IMR-90 (cell line): ENCODE data around the gene CRIP1. TPM values are rescaled to one million over a fixed set of nuclear protein-coding genes. Genes with fewer than 3 reads are reported as not detected.

Experiments
- ATAC-seq: fragments of 200-7000 bp; cut with Tn5 transposase; 2 replicates; pipeline ENCODE4 v1.9.1; 2020; ENCODE audit warnings: low read depth, mild to moderate bottlenecking, moderate library complexity
- BruUV-seq: library from RNA; stranded (reverse); fragments of 400-500 nt; replicated peaks from 2 replicates; lab custom pipeline; 2021; lab: Mats Ljungman, UMichigan
- CTCF ChIA-PET: fragments of 300-600 bp; formaldehyde crosslinking; extraction: SDS; loops from one replicate; lab custom pipeline; 2021; ENCODE audit warnings: antibody characterized with exemption; lab: Yijun Ruan, JAX
- POLR2A ChIA-PET: fragments of 300-600 bp; sonication (Branson Sonifier 250); formaldehyde crosslinking; loops from one replicate; lab custom pipeline; 2022; ENCODE audit warnings: antibody characterized with exemption; ENCODE audit not compliant: unreplicated experiment; lab: Charles Lee
- DNase-seq: peaks from one replicate; pipeline ENCODE4 v3.0.0; 2013
- H2AFZ ChIP-seq: replicated peaks from 2 replicates; pipeline ENCODE3; 2013; ENCODE audit warnings: low read length, mild to moderate bottlenecking; ENCODE audit not compliant: poor library complexity
- H2AK5ac ChIP-seq: 2 replicates; pipeline ENCODE4 v1.6.1; 2013; ENCODE audit warnings: low read depth, low read length, inconsistent platforms
- H2AK9ac ChIP-seq: replicated peaks from 2 replicates; pipeline ENCODE3; 2013; ENCODE audit warnings: mild to moderate bottlenecking, low read depth, low read length, moderate library complexity; ENCODE audit not compliant: poor library complexity
- H2BK120ac ChIP-seq: 2 replicates; pipeline ENCODE4 v1.6.1; 2013; ENCODE audit warnings: low read depth, low read length, inconsistent platforms
- H2BK15ac ChIP-seq: 3 replicates; pipeline ENCODE4 v1.6.1; 2013; ENCODE audit warnings: low read depth, low read length, inconsistent platforms
- H2BK20ac ChIP-seq: 2 replicates; pipeline ENCODE4 v1.6.1; 2013; ENCODE audit warnings: low read depth, mild to moderate bottlenecking, inconsistent platforms, low read length, moderate library complexity
- H2BK5ac ChIP-seq: 2 replicates; pipeline ENCODE4 v1.6.1; 2013; ENCODE audit warnings: mild to moderate bottlenecking, low read depth, low read length, inconsistent platforms; ENCODE audit not compliant: poor library complexity, severe bottlenecking
- H3K14ac ChIP-seq: replicated peaks from 2 replicates; pipeline ENCODE4 v1.6.1; 2013; ENCODE audit warnings: low read depth, low read length, inconsistent platforms
- H3K18ac ChIP-seq: 2 replicates; pipeline ENCODE4 v1.6.1; 2013; ENCODE audit warnings: low read depth, low read length, control low read depth
- H3K23ac ChIP-seq: 2 replicates; pipeline ENCODE4 v1.6.1; 2013; ENCODE audit warnings: low read depth, low read length, inconsistent platforms
- H3K27ac ChIP-seq: 2 replicates; pipeline ENCODE4 v1.5.1; 2013; ENCODE audit warnings: mild to moderate bottlenecking, control low read depth, low read length; ENCODE audit not compliant: insufficient read depth
- H3K27me3 ChIP-seq: 2 replicates; pipeline ENCODE4 v1.6.1; 2013; ENCODE audit warnings: low read length; ENCODE audit not compliant: control insufficient read depth, insufficient read depth
- H3K36me3 ChIP-seq: 2 replicates; pipeline ENCODE4 v1.6.1; 2013; ENCODE audit warnings: low read length, mixed read lengths; ENCODE audit not compliant: control insufficient read depth, insufficient read depth
- H3K4ac ChIP-seq: 2 replicates; pipeline ENCODE4 v1.6.1; 2013; ENCODE audit warnings: low read depth, low read length, inconsistent platforms
- H3K4me1 ChIP-seq: 2 replicates; pipeline ENCODE4 v1.6.1; 2013; ENCODE audit warnings: low read length, mixed read lengths; ENCODE audit not compliant: control insufficient read depth, insufficient read depth
- H3K4me2 ChIP-seq: 2 replicates; pipeline ENCODE4 v1.6.1; 2013; ENCODE audit warnings: low read depth, mild to moderate bottlenecking, control low read depth, low read length, moderate library complexity
- H3K4me3 ChIP-seq: 2 replicates; pipeline ENCODE4 v1.5.1; 2013; ENCODE audit warnings: low read depth, mild to moderate bottlenecking, control low read depth, low read length, moderate library complexity; ENCODE audit not compliant: insufficient read depth
- H3K56ac ChIP-seq: 2 replicates; pipeline ENCODE4 v1.6.1; 2013; ENCODE audit warnings: low read length, inconsistent platforms; ENCODE audit not compliant: insufficient read depth; ENCODE audit errors: extremely low read depth
- H3K79me1 ChIP-seq, 2 experiments: 2 replicates each; pipeline ENCODE4 v1.6.1; 2013; ENCODE audit warnings: low read length in 2 of 2, inconsistent platforms in 1 of 2, low read depth in 1 of 2
- H3K9ac ChIP-seq: 2 replicates; pipeline ENCODE4 v1.6.1; 2013; ENCODE audit warnings: low read depth, low read length, control low read depth
- H3K9me1 ChIP-seq: 2 replicates; pipeline ENCODE4 v1.6.1; 2013; ENCODE audit warnings: low read length, inconsistent platforms; ENCODE audit not compliant: insufficient read depth
- H3K9me3 ChIP-seq: 2 replicates; pipeline ENCODE4 v1.6.1; 2013; ENCODE audit warnings: low read length; ENCODE audit not compliant: control insufficient read depth, insufficient read depth
- H4K20me1 ChIP-seq: 2 replicates; pipeline ENCODE4 v1.6.1; 2013; ENCODE audit warnings: low read length, inconsistent platforms; ENCODE audit not compliant: insufficient read depth
- H4K5ac ChIP-seq: 2 replicates; pipeline ENCODE4 v1.6.1; 2013; ENCODE audit warnings: mild to moderate bottlenecking, low read depth, low read length, control low read depth
- H4K8ac ChIP-seq, 2 experiments: 2 replicates each; pipeline ENCODE4 v1.6.1; 2013; ENCODE audit warnings: low read depth in 2 of 2, low read length in 2 of 2, control low read depth in 1 of 2, inconsistent platforms in 1 of 2
- H4K91ac ChIP-seq: 2 replicates; pipeline ENCODE4 v1.6.1; 2013; ENCODE audit warnings: low read depth, low read length, inconsistent platforms; ENCODE audit not compliant: insufficient read depth
- MAZ ChIP-seq: IDR thresholded peaks from 2 replicates; pipeline ENCODE4 v1.6.1; 2012; ENCODE audit warnings: low read depth, mild to moderate bottlenecking, low read length, improper control_type of control experiment, moderate library complexity, borderline replicate concordance
- WGBS, 2 experiments: methylation state at CpG; one replicate each; pipeline versions ENCODE4 v1.1.5 to v1.1.7; 2013; ENCODE audit warnings: missing lambda C conversion rate in 2 of 2; ENCODE audit not compliant: insufficient read length in 1 of 2; ENCODE audit errors: extremely low coverage in 2 of 2; 5-methylcytosine and 5-hydroxymethylcytosine counted together
- dilution Hi-C: fragments of 300-500 bp; cut with HindIII; formaldehyde crosslinking; loops from one replicate; pipeline ENCODE4 v1.14.3; 2018; ENCODE audit warnings: low sequenced_read_pairs; ENCODE audit not compliant: unreplicated experiment
- in situ Hi-C: fragments of 300-500 bp; cut with MboI; formaldehyde crosslinking; loops from 3 replicates; pipeline ENCODE4 v1.14.3; 2019; ENCODE audit warnings: low sequenced_read_pairs, inconsistent platforms, mixed read lengths
- intact Hi-C: fragments of 100-400 bp; cut with micrococcal nuclease; formaldehyde crosslinking; loops from 2 replicates; pipeline ENCODE4 v1.10.0; 2022
- polyA plus RNA-seq, 3 experiments: library from polyadenylated mRNA; depleted of rRNA; stranded (reverse); fragments of >200 nt; gene quantifications; 2 replicates each; pipeline ENCODE4 v1.2.3, GENCODE V29; 2012; ENCODE audit warnings: low replicate concordance in 1 of 3
- total RNA-seq: library from RNA; depleted of rRNA; stranded (reverse); fragments of >200 nt; gene quantifications from 2 replicates; pipeline ENCODE4 v1.2.3, GENCODE V29; 2012
- TF ChIP-seq, protein P1 (sequence below): fragments of 150-350 bp; IDR thresholded peaks from 2 replicates; pipeline ENCODE4 v1.6.1; 2016; ENCODE audit warnings: low read depth, mild to moderate bottlenecking, low read length, moderate library complexity, borderline replicate concordance

The CRIP1 gene
- total and polyA plus RNA-seq, 2 of the 4 experiments (the other 2 are of a cell fraction), result 0.21 TPM; not detected in 1

DNA sequence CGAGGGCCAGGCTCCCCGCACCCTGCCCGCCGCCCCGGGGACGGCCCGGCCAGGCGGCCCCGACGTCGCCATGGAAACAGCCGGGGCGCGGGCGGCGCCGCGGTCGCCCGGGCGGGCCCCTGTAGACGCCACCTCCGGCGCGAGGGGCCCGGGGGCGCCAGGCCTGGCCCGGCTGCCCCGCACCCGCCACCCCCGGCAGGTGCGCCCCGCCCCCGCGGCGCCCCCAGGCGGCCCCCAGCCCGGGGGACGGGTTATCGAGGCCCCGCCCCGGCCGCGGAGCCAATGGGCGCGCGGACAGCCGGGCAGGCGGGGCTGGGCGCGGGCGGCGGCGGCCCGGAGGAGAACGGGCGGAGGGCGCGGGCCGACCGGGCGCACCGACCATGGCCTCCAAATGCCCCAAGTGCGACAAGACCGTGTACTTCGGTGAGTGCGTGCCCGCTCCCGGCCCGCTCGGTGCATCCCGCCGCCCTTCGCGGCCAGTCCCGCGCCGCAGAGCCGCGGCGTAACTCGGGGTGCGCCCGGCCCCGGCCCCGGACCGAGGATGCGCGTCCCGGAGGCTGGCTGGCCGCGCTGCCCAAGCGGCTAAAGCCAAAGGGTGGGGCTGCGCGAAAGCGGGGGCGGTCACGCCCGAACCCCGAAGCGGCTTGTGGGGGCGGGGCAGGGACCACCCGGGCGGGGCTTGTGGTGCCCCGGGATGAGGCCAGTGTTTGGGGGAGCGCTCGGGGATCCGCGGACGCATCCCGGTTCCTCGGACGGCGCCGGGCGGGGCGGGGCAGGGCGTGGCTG is 12.0 kb upstream of the CRIP1 start, which contains the start of gene CRIP2:
CRIP2 (plus strand) TSS at position 339 of the 786 bp plus-strand sequence; CDS start at position 381, 42 bp downstream.
- H2AK5ac ChIP-seq, result peak within 1 kb of the TSS; percentile 58
- DNase-seq (peak; percentile 10), ATAC-seq (peak; percentile 73)
- no peak within 1 kb of the TSS for H3K56ac ChIP-seq
- peak within 1 kb of the TSS; percentile 87; the same call in 1 of the 2 replicates for H3K14ac ChIP-seq
- H3K9me3 ChIP-seq, result no peaks in the 10 kb centered on the region
- intact Hi-C loops, result no loop called here
- dilution Hi-C loops, result no loop called here
- H2BK120ac ChIP-seq, result 0 out of 2 replicates have a peak within 1 kb of the TSS, but pooled peaks have one; percentile 6
- H3K18ac ChIP-seq, result no peak within 1 kb of the TSS
- CTCF ChIA-PET, result no interaction called here
- H2AK9ac ChIP-seq, result peak within 1 kb of the TSS; percentile 96
- 1% methylated on average over 77 of the region's 118 CpGs; no CpG with 5 or more reads in 1 of the 2 experiments for WGBS, 2 experiments
- no TSS peak for BruUV-seq
- peaks cover 4% of the 10 kb centered on the region; the same call in 1 of the 2 replicates for H3K36me3 ChIP-seq
- H3K4ac ChIP-seq, result peak within 1 kb of the TSS; percentile 92
- in situ Hi-C loops, result no loop called here
- H3K4me2 ChIP-seq, result peak within 1 kb of the TSS; percentile 89
- TF ChIP-seq, protein P1, sequence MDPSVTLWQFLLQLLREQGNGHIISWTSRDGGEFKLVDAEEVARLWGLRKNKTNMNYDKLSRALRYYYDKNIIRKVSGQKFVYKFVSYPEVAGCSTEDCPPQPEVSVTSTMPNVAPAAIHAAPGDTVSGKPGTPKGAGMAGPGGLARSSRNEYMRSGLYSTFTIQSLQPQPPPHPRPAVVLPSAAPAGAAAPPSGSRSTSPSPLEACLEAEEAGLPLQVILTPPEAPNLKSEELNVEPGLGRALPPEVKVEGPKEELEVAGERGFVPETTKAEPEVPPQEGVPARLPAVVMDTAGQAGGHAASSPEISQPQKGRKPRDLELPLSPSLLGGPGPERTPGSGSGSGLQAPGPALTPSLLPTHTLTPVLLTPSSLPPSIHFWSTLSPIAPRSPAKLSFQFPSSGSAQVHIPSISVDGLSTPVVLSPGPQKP, result no peak
- peak; percentile 7; the same call in 1 of the 2 replicates for TF ChIP-seq MAZ
- no peak within 1 kb of the TSS for H3K23ac ChIP-seq
- H3K79me1 ChIP-seq, result peaks cover 0 to 23% of the 10 kb centered on the region in 2 experiments; a peak in 1 of 4 replicates
- POLR2A ChIA-PET, result no interaction called here
- H4K5ac ChIP-seq, result no peak within 1 kb of the TSS
- peak within 1 kb of the TSS; percentile 96 for H2AFZ ChIP-seq
- no peak within 1 kb of the TSS for H2BK15ac ChIP-seq
- no peaks in the 10 kb centered on the region for H3K9me1 ChIP-seq
- peak within 1 kb of the TSS; percentile 18; the same call in 1 of the 2 replicates for H3K27ac ChIP-seq
- peak within 1 kb of the TSS; percentile 57 to 89; a peak in 2 of 4 replicates for H4K8ac ChIP-seq
- H2BK20ac ChIP-seq, result no peak within 1 kb of the TSS
- peak within 1 kb of the TSS; percentile 99 for H3K4me3 ChIP-seq
- peak within 1 kb of the TSS; percentile 68; the same call in 1 of the 2 replicates for H3K9ac ChIP-seq
- no peak within 1 kb of the TSS for H4K91ac ChIP-seq
- peak within 1 kb of the TSS; percentile 43 for H2BK5ac ChIP-seq
- peaks cover 10% of the 10 kb centered on the region for H4K20me1 ChIP-seq
- no peaks in the 10 kb centered on the region for H3K27me3 ChIP-seq
- peaks cover 15% of the 10 kb centered on the region for H3K4me1 ChIP-seq
